ENCODE data around the gene MS4A1.

DNA sequence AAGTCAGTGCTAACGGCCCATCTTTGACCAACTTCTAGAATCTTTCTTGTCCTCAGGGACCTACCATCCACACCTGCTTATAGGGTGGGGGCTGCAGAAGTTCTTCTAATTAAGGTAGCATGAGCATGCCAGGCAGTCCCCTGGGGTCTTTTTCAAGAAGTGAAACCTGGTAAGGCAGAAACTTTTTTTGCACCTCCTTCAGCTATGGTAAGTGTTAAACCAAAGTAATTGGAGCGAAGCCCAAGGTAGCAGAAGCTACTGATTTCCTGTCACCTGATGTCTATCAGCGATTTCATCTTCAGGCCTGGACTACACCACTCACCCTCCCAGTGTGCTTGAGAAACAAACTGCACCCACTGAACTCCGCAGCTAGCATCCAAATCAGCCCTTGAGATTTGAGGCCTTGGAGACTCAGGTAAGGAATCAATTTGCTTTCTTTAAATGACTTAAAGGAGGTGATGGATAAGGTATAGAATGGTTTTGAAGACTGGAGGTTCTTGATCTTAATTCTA is at the start of gene MS4A1:
- TF ChIP-seq EZH2phosphoT487 (IDR thresholded peaks at IDR 0.05; ENCODE audit: borderline replicate concordance): no peak
- no peak for TF ChIP-seq CTCF (conservative IDR thresholded peaks at IDR 0.05; ENCODE audit: low read length)

All from Loucy (cell line).